Cardiac septum (tissue), 1 donor: Measurements from ENCODE around the gene MINDY1. TPM values are rescaled to one million over a fixed set of nuclear protein-coding genes. Genes with fewer than 3 reads are reported as not detected.

Experiments used
- DNase-seq: peaks from one replicate; pipeline ENCODE4 v3.0.0-alpha.2; 2020; ENCODE audit warnings: low spot score
- intact Hi-C: fragments of 100-400 bp; cut with DNase I; formaldehyde crosslinking; loops from one replicate; pipeline ENCODE4 v1.14.0; 2022
- total RNA-seq: library from RNA; stranded (reverse); fragmentation: NEBNext Ultra II Directional; extraction: Animal tissue kit (Norgen Biotek cat#: 25700); gene quantifications from one replicate; pipeline ENCODE4 v1.2.1, GENCODE V29; 2021
- donor health status: DM: no; HTN: no; CAD: no.

Gene MINDY1
- total RNA-seq, 1 donor from 2014 or later, result 49.1 TPM

DNA sequence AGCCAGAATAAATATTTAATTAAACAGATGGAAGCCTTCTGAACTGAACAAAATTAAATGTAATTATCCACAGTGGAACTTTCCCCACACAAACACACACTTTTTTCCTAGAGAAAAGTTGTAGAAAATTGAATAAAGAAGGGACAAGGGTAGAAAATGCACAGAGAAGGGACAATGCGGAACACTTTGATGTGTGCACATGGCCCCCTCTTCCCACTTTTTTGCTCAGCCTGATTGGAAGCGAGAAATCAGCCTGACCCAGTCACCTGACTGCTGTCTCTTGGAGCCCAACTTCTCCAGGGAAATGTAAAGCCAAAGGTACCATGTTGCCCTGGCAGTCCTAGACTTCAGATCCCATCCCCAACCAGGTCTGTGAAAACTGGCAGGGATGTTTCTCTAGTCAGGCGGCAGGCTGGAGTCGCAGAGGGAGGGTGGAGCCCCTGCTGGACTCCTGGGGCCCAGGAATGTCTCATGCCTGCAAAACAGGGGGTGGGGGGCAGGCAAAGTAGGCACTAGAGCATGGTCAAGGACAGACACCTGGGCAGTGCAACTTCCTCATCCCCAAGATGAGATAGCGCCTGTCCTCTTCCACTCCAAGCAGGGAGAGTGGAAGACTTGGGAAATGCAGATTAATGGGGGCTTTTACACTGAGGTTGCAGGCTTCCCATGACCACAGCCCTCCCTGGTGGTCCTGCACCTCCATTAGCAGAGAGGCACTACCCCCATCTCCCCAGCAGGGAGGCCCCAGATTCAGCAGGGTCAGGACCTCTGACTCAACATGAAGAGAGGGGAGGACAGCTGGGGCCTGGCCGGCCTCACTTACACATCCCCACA is 34.9 kb downstream of the MINDY1 start:
- DNase-seq, result no peak
- intact Hi-C loops, result loop anchor here (2.0 to 5.0 kb wide), 2 partner anchors 45 to 94 kb away; partner anchors contain the start of genes ARNT and SETDB1

DNA sequence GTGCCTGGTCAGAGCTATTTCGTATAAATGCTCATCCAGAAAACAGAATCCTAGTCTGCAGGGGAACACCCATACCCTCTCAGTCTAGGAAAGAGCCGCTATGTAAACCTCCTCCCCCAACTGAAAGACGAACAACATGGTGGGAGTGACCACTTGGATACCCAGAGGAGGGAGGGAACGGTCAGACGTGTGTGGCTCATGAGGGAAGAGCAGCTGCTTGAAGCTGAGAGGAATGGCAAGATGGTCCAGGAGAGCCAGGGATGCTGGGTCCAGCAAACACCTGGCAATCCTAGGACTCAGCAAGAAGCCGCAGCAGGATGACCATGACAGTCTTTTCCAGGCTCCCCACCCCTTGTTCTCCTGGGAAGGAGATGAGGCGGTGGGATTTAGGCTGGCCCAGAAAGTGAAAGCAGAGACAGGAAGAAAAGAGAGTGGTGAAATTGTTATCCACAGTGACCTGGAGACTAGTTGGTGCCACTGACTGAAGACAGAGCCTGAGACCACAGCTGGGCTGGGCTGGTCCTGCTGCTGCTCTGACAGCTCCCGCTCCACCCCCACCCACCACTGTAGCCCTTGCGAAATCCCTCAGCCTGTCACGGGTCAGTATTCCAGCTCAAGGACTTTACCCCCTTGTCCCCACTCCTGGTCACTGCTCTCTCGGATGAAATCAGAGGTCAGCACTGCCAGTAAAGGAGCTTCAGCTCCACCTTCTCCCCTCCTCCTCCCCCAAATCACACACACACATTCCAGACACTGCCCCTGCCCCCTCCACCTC is 35.7 kb downstream of the MINDY1 start:
- DNase-seq, result peak; percentile 83
- intact Hi-C loops, result loop anchor here (5.0 kb wide), 1 partner anchor 94 kb away; the partner anchor contains the start of gene ARNT

- intact Hi-C loops, result loop anchor here (5.0 kb wide), 1 partner anchor 92 kb away; the partner anchor contains the start of gene ARNT
These were observed 37.1 kb downstream of the MINDY1 start for GRCh38 chr1:150969626-150970025.

GRCh38 chr1:150968491-150968890 is 38.2 kb downstream of the MINDY1 start:
- intact Hi-C loops, result no loop called here

More at GRCh38 chr1:150969626-150970025, 37.1 kb downstream of the MINDY1 start:
- no peak for DNase-seq

DNA sequence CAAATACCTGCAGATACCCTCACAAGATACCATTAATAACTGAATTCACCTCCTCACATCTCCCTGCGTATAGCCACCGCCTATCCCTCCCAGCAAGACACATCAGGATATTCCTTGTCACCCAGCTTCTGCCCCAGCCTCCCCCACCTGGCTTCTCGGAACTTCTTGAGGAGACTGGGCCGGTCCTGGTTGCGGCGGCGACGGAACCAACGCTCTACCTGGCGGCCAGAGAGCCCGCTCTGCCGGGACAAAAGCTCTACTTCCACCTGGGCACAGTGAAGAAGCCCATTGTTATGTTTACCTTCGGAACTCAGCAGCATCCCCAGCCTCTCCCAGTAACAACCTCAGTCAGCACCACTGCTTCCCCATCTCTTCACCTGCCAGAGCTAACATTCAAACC is 38.8 kb downstream of the MINDY1 start:
- intact Hi-C loops, result no loop called here
- no peak for DNase-seq

More at GRCh38 chr1:150968491-150968890, 38.2 kb downstream of the MINDY1 start:
- DNase-seq, result no peak

GRCh38 chr1:150966011-150966410 is 40.7 kb downstream of the MINDY1 start:
- intact Hi-C loops, result no loop called here
- DNase-seq, result no peak

DNA sequence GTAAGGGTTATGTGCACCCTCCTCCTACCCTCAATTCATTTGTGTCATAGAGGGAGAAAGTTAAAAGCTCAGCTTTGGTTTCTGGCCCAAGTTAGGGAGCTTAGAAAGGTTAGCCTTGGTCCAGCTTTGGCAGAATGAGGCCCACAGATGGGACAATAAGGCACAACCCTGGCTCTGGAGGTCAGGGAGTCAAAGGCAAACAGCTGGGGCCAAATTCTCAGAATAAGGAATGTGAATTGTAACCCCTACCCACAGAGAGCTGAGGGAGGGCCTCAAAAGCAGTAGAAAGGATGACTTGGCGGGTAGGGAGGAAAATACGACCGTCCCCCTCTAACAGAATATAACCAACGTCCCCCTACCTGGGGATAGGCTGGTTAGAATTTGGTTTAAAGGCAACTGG is 41.1 kb downstream of the MINDY1 start:
- no peak for DNase-seq
- intact Hi-C loops, result no loop called here

GRCh38 chr1:150964164-150964489 is 42.6 kb downstream of the MINDY1 start:
- intact Hi-C loops, result no loop called here
- DNase-seq, result no peak

- intact Hi-C loops, result no loop called here
- DNase-seq, result no peak
These were observed 43.2 kb downstream of the MINDY1 start for GRCh38 chr1:150963321-150964163.

- intact Hi-C loops, result no loop called here
- DNase-seq, result no peak
These were observed 44.9 kb downstream of the MINDY1 start for GRCh38 chr1:150961756-150962155.

GRCh38 chr1:150960646-150961045 is 46.1 kb downstream of the MINDY1 start:
- intact Hi-C loops, result no loop called here
- no peak for DNase-seq

DNA sequence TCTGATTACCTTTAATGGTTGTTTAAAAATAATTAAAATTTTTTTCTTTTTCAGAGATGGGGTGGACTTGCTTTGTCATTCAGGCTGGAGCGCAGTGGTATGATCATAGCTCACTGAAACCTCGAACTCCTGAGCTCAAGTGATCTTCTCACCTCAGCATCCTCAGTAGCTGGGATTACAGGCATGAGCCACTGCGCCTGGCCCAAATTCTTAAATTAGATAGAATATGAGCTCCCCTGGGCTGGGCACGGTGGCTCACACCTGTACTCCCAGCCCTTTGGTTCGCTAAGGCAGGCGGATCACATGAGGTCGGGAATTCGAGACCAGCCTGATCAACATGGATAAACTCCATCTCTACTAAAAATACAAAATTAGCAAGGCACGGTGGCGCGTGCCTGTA is 49.0 kb downstream of the MINDY1 start:
- intact Hi-C loops, result no loop called here
- no peak for DNase-seq

DNA sequence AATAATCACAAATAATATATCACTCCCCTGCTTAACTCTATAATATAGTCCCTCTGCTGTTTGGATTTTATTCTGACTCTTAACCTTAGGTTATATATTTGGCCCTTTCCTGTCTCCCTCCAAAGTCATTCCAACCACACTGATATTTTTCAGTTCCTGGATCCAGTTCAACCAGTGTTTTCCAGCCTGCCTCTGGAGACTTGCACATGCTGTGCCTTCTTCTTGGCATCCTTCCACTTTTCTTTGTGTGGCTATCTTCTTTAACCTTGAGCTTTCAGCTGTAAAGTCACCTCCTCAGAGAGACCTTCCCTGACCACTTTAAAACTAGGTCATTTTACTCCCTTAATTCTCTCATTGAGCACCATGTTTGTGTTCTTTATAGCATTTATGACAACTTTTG is 51.4 kb downstream of the MINDY1 start:
- intact Hi-C loops, result no loop called here
- DNase-seq, result no peak

DNA sequence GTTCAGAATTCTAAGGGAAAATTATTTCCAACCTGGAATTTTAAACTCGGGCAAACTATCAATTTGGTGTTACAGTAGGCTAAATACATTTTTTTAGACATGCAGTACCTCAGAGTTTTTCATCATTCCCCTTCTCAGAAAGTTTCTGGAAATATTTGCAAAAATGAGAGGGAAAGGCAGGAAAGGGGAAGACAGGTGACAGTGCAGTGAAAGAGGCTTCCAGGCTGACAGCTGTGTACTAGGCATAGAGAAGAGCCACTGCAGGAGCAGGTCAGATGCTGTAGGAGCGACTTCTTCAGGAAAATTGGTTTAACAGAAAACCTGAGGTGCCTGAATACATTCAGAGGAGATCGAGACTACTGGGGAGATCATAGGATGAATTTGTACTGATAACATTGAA is 52.0 kb downstream of the MINDY1 start:
- DNase-seq, result no peak
- intact Hi-C loops, result no loop called here

Other genes with a start within 250 kb of the MINDY1 start
- 18.9 TPM for gene CTSS, start 241.1 kb downstream of the MINDY1 start, total RNA-seq
- gene CTSK, start 198.6 kb downstream of the MINDY1 start, total RNA-seq, result 10.8 TPM
- 32.0 TPM for gene ARNT, start 130.3 kb downstream of the MINDY1 start, total RNA-seq
- gene CTXND2, start 119.8 kb downstream of the MINDY1 start, total RNA-seq, result not detected
- gene SETDB1, start 80.5 kb downstream of the MINDY1 start, total RNA-seq, result 15.5 TPM
- 76.0 TPM for gene CERS2, start 32.1 kb downstream of the MINDY1 start, total RNA-seq
- gene ANXA9, start 24.6 kb downstream of the MINDY1 start, total RNA-seq, result 0.16 TPM
- gene PRUNE1, start 1.5 kb upstream of the MINDY1 start, total RNA-seq, result 31.0 TPM
- gene BNIPL, start 29.7 kb upstream of the MINDY1 start, total RNA-seq, result 0.32 TPM
- 8.9 TPM for gene C1orf56, start 40.8 kb upstream of the MINDY1 start, total RNA-seq
- 44.2 TPM for gene CDC42SE1, start 52.7 kb upstream of the MINDY1 start, total RNA-seq
- gene MLLT11, start 53.5 kb upstream of the MINDY1 start, total RNA-seq, result 58.7 TPM
- 11.7 TPM for gene GABPB2, start 63.9 kb upstream of the MINDY1 start, total RNA-seq
- gene SEMA6C, start 139.7 kb upstream of the MINDY1 start, total RNA-seq, result 46.5 TPM
- 0.86 TPM for gene TNFAIP8L2, start 149.7 kb upstream of the MINDY1 start, total RNA-seq
- gene LYSMD1, start 159.0 kb upstream of the MINDY1 start, total RNA-seq, result 12.5 TPM
- gene SCNM1, start 159.2 kb upstream of the MINDY1 start, total RNA-seq, result 20.7 TPM
- not detected for gene TMOD4, start 169.1 kb upstream of the MINDY1 start, total RNA-seq
- 34.1 TPM for gene VPS72, start 183.3 kb upstream of the MINDY1 start, total RNA-seq
- 40.6 TPM for gene PIP5K1A, start 191.7 kb upstream of the MINDY1 start, total RNA-seq
- 137 TPM for gene PSMD4, start 247.8 kb upstream of the MINDY1 start, total RNA-seq